ENCODE measurements around the gene CHD2. TPM values are rescaled to one million over a fixed set of nuclear protein-coding genes. Genes with fewer than 3 reads are reported as not detected.

Gene CHD2
- total and polyA plus RNA-seq, 2 donors (not counting 3 experiments of a cell fraction or from before 2014, with no cell fraction given) = 53.8 to 97.9 TPM

- FAIRE-seq = no peak
Observed at GRCh38 chr15:93048426-93048721, 148.2 kb downstream of the CHD2 start.

More at GRCh38 chr15:93048426-93048721, 148.2 kb downstream of the CHD2 start:
- H3K9me1 ChIP-seq (replicated peaks; ENCODE audit: control insufficient read depth, extremely low read depth, insufficient read depth, low read length) = no peaks in the 10 kb centered on the region
- no peaks in the 10 kb centered on the region for H3K79me2 ChIP-seq (ENCODE audit: control insufficient read depth, insufficient read depth, low read length)
- no peak overlapping the region for H3K4me2 ChIP-seq (ENCODE audit: insufficient read depth, low read length)
- H3K4me1 ChIP-seq (ENCODE audit: control insufficient read depth, extremely low read depth, insufficient read depth, low read length) = no peaks in the 10 kb centered on the region
- H4K20me1 ChIP-seq (replicated peaks; ENCODE audit: control insufficient read depth, extremely low read depth, insufficient read depth, low read length) = no peaks in the 10 kb centered on the region
- no peak for TF ChIP-seq JUN (IDR thresholded peaks at IDR 0.05; ENCODE audit: borderline replicate concordance, insufficient read depth, insufficient read length, low read depth)
- TF ChIP-seq, protein P1, sequence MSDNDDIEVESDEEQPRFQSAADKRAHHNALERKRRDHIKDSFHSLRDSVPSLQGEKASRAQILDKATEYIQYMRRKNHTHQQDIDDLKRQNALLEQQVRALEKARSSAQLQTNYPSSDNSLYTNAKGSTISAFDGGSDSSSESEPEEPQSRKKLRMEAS (IDR thresholded peaks at IDR 0.05; ENCODE audit: insufficient read depth, insufficient read length) = no peak
- TF ChIP-seq EZH2 (IDR thresholded peaks at IDR 0.05; ENCODE audit: borderline replicate concordance, low read depth, low read length, severe bottlenecking) = no peak
- no peak for TF ChIP-seq GATA2 (IDR thresholded peaks at IDR 0.05; ENCODE audit: insufficient read depth, insufficient read length, low read depth, low read length)
- no peak for TF ChIP-seq CTCF (IDR thresholded peaks at IDR 0.05; ENCODE audit: extremely low read depth in 1 of 2, insufficient read depth in 1 of 2, low read depth in 1 of 2, low read length in 2 of 2)
- TF ChIP-seq POLR2A (IDR thresholded peaks at IDR 0.05; ENCODE audit: low read depth, low read length) = no peak
- no peak for TF ChIP-seq MYC (IDR thresholded peaks at IDR 0.05; ENCODE audit: low read depth, low read length)
- no peak for TF ChIP-seq FOS (IDR thresholded peaks at IDR 0.05; ENCODE audit: borderline replicate concordance, insufficient read depth, low read length)
- no peak for TF ChIP-seq POLR2AphosphoS5 (IDR thresholded peaks at IDR 0.05; ENCODE audit: insufficient read depth, low read depth, low read length)
- BruUV-seq (replicated peaks) = no TSS peak
- CTCF ChIA-PET = no interaction called here
- dilution Hi-C loops (cut with MboI; ENCODE audit: extremely low pct_ligation_motif_present, low sequenced_read_pairs) = no loop called here
- no peaks in the 10 kb centered on the region for H3K27me3 ChIP-seq (ENCODE audit: control insufficient read depth in 2 of 2, insufficient read depth in 2 of 2, low read length in 2 of 2)
- H3K9ac ChIP-seq (replicated peaks; ENCODE audit: extremely low read depth, insufficient read depth, low read length) = no peak overlapping the region
- POLR2A ChIA-PET = no interaction called here
- H3K36me3 ChIP-seq (ENCODE audit: control insufficient read depth in 2 of 2, extremely low read depth in 1 of 2, insufficient read depth in 2 of 2, low read length in 2 of 2) = no peaks in the 10 kb centered on the region
- H3K4me3 ChIP-seq (replicated peaks in 1 of 3; ENCODE audit: insufficient read depth in 1 of 3, low read depth in 1 of 3, low read length in 3 of 3) = no peak overlapping the region
- H3K9me3 ChIP-seq (replicated peaks; ENCODE audit: control insufficient read depth, insufficient read depth, low read length) = no peaks in the 10 kb centered on the region
- DNase-seq (ENCODE audit: low read depth, low spot score) = no peak
- intact Hi-C loops (cut with micrococcal nuclease) = no loop called here
- no peak overlapping the region for H3K27ac ChIP-seq (ENCODE audit: insufficient read depth, low read depth, low read length)
- H2AFZ ChIP-seq (ENCODE audit: low read depth, low read length) = no peak overlapping the region
